Nephron progenitor cell (in vitro differentiated cells): ENCODE data around the gene TFDP2.
"Not testable (repeated sequence)": the region's sequence is repeated elsewhere in the genome, so short reads cannot be mapped to it uniquely, and the experiment has no call there.

ENCODE experiments used
- DNase-seq: peaks from one replicate; pipeline ENCODE4 v3.0.0; 2021
- H3K27ac Mint-ChIP-seq: 2 replicates; pipeline ENCODE4 v1.8.0; 2021; ENCODE audit warnings: mild to moderate bottlenecking, moderate library complexity, mixed read lengths
- H3K27me3 Mint-ChIP-seq: 2 replicates; pipeline ENCODE4 v1.8.0; 2021; ENCODE audit warnings: mild to moderate bottlenecking, low read depth, mixed read lengths; ENCODE audit not compliant: poor library complexity
- H3K36me3 Mint-ChIP-seq: 2 replicates; pipeline ENCODE4 v1.8.0; 2021; ENCODE audit warnings: low read depth, mixed read lengths
- H3K4me1 Mint-ChIP-seq: 2 replicates; pipeline ENCODE4 v1.8.0; 2021; ENCODE audit warnings: mixed read lengths
- H3K4me3 Mint-ChIP-seq: 2 replicates; pipeline ENCODE4 v1.8.0; 2021; ENCODE audit warnings: mild to moderate bottlenecking, moderate library complexity, mixed read lengths
- H3K9me3 Mint-ChIP-seq: 2 replicates; pipeline ENCODE4 v1.8.0; 2021; ENCODE audit warnings: mild to moderate bottlenecking, moderate library complexity, mixed read lengths
- CTCF ChIP-seq: fragments of 200-600 bp; sonication (generic); IDR thresholded peaks from 2 replicates; pipeline ENCODE4 v1.5.0; 2021; ENCODE audit warnings: antibody characterized with exemption

The TFDP2 gene

GRCh38 chr3:141986548-141987107 is 162.7 kb downstream of the TFDP2 start:
- H3K36me3 Mint-ChIP-seq: peaks cover 67% of the 10 kb centered on the region
- TF ChIP-seq CTCF: no peak
- peak overlapping the region; percentile 25 for H3K27ac Mint-ChIP-seq
- no peaks in the 10 kb centered on the region for H3K9me3 Mint-ChIP-seq
- no peaks in the 10 kb centered on the region for H3K27me3 Mint-ChIP-seq
- no peak overlapping the region for H3K4me3 Mint-ChIP-seq
- no peaks in the 10 kb centered on the region for H3K4me1 Mint-ChIP-seq
- DNase-seq: no peak

GRCh38 chr3:141981084-141981483 is 168.3 kb downstream of the TFDP2 start:
- no peak for DNase-seq
- no peak overlapping the region for H3K4me3 Mint-ChIP-seq
- peaks cover 59% of the 10 kb centered on the region for H3K36me3 Mint-ChIP-seq
- no peak for TF ChIP-seq CTCF
- no peaks in the 10 kb centered on the region for H3K4me1 Mint-ChIP-seq
- no peaks in the 10 kb centered on the region for H3K27me3 Mint-ChIP-seq
- H3K27ac Mint-ChIP-seq: no peak overlapping the region
- H3K9me3 Mint-ChIP-seq: no peaks in the 10 kb centered on the region

GRCh38 chr3:141979050-141979671 is 170.2 kb downstream of the TFDP2 start:
- H3K4me3 Mint-ChIP-seq: no peak overlapping the region
- no peaks in the 10 kb centered on the region for H3K9me3 Mint-ChIP-seq
- DNase-seq: no peak
- no peak for TF ChIP-seq CTCF
- peaks cover 62% of the 10 kb centered on the region for H3K36me3 Mint-ChIP-seq
- no peak overlapping the region for H3K27ac Mint-ChIP-seq
- no peaks in the 10 kb centered on the region for H3K4me1 Mint-ChIP-seq
- H3K27me3 Mint-ChIP-seq: no peaks in the 10 kb centered on the region

GRCh38 chr3:141974777-141975176 is 174.6 kb downstream of the TFDP2 start:
- not testable (repeated sequence) for H3K4me3 Mint-ChIP-seq, H3K27me3 Mint-ChIP-seq, DNase-seq, H3K4me1 Mint-ChIP-seq, H3K27ac Mint-ChIP-seq, H3K9me3 Mint-ChIP-seq
- peaks cover 70% of the 10 kb centered on the region for H3K36me3 Mint-ChIP-seq

GRCh38 chr3:141972399-141972798 is 176.9 kb downstream of the TFDP2 start:
- H3K4me1 Mint-ChIP-seq: peaks cover 6% of the 10 kb centered on the region
- no peaks in the 10 kb centered on the region for H3K9me3 Mint-ChIP-seq
- TF ChIP-seq CTCF: no peak
- H3K4me3 Mint-ChIP-seq: no peak overlapping the region
- peaks cover 71% of the 10 kb centered on the region for H3K36me3 Mint-ChIP-seq
- H3K27me3 Mint-ChIP-seq: no peaks in the 10 kb centered on the region
- no peak for DNase-seq
- H3K27ac Mint-ChIP-seq: peak overlapping the region; percentile 5

- Mint-ChIP-seq H3K4me3 (no peak overlapping the region), H3K9me3 (no peaks in the 10 kb centered on the region), H3K4me1 (peaks cover 6% of the 10 kb centered on the region), H3K36me3 (peaks cover 74% of the 10 kb centered on the region), H3K27me3 (no peaks in the 10 kb centered on the region), H3K27ac (peak overlapping the region; percentile 78)
- no peak for TF ChIP-seq CTCF
- DNase-seq: no peak
These were observed 177.8 kb downstream of the TFDP2 start for GRCh38 chr3:141971571-141971970.
